HCEC 1CT (cell line): ENCODE results near the gene IARS2.
"Not testable (repeated sequence)": the region's sequence is repeated elsewhere in the genome, so short reads cannot be mapped to it uniquely, and the experiment has no call there.

ENCODE experiments used
- DNase-seq: peaks from one replicate; pipeline ENCODE4 v3.0.0-alpha.2; 2017

The IARS2 gene

GRCh38 chr1:220169887-220170286, 76.0 kb downstream of the IARS2 start:
- DNase-seq = not testable (repeated sequence)

GRCh38 chr1:220170836-220171526, 77.0 kb downstream of the IARS2 start:
- DNase-seq = no peak

DNA sequence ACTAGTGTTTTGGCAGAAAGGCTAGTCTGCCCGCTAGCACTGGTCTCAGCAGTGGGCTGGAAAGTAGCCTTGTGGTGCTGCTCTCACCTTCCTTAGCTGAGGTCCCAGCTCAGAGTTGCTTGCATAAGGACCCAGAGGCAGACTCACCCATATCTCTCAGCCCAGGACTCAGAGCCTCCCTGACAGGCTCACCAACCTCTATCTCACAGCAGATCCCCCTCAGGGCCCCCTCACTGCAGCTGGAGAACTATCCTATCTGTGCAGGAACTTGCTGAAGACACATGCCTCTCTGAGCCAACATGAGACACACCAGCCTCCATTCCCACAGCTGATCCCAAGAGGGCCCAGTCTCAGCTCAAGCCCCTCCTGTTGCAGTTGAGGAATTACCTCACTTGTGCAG, 82.6 kb downstream of the IARS2 start:
- no peak for DNase-seq

DNA sequence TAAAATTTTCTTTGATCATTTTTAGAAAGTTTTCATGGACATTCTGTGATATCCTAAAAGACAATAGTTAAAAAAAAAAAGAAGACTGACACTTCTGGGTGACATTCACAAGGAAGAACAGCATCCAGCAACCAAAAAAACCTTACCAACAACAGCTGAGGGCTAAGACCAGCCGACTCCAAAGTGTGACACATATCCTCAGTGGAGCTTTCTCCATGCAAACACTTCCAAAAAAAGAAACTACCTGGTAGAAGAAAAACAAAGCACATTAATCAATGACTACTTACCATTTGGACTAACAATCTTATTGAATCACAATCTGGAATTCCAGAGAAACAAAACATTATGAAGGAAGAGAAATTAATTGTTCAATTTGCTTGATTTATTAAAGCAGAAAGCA, 88.2 kb downstream of the IARS2 start:
- no peak for DNase-seq

GRCh38 chr1:220182656-220183055, 88.7 kb downstream of the IARS2 start:
- no peak for DNase-seq

DNA sequence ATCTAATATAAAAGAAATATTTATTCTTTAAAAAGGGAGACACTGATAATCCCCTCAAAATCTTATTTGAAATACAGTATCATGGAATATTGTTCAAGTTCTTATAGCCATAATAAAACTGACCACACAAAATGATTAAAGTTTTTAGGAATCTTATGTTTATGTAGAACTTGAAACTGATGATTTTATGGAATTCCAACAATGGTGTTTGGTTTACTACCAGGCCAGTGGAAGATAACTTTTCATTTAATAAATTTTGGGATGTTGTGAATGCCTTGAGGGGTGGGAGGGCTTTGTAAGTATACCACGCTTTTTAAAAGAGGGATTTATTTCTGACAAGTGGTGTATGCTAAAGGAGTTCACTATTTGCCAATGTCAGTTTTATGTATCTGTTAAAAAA, 90.6 kb downstream of the IARS2 start:
- DNase-seq = no peak

- DNase-seq = no peak
Measured at GRCh38 chr1:220186752-220187151, 92.8 kb downstream of the IARS2 start.

DNA sequence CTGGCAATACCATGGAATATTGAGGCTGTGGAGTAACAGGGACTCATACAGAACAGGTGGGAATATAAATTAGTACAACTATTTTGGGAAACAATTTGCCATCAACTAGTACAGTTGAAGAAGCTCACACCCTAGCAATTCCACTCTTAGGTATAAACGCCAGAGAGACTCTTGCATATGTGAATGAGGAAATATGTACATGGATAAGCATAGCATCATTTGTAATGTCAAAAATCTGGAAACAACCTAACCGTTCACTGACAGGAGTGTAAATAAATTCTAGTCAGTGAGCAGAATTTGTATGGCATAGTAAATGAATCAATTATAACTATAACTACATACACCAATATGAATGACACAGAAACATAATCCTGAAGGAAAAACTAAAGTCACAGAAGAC, 94.6 kb downstream of the IARS2 start:
- DNase-seq = no peak

DNA sequence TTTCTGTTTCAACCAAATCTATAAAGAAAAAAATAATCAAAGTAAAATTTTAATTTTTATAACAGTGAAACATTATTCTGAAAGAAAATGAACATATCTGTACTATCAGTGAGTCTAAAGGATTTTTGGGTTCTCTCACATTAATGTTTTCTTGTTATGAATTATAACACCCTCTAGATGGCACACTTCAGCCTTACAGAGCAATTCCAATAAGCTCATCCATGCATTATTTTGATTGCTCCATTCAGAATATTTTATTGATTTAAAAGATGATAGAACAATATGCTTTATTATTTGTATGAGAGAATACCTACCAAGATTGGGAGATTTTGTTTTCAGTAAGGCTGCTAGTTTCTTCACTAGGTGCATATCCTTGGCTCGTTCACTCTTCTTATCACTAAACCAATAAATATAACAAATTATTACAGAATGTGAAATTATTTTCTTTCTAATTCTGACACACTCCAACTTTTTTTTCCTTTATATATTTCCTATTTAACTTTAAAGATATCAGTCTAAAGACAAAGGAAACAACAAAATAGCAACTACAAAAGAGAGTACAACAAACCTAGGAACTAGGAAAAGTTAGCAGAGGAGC, 95.9 kb downstream of the IARS2 start:
- peak; percentile 57 for DNase-seq

- DNase-seq = no peak
Measured at GRCh38 chr1:220195701-220196100, 101.8 kb downstream of the IARS2 start.
